ENCODE measurements around the gene UBE2J2. TPM values are rescaled to one million over a fixed set of nuclear protein-coding genes. Genes with fewer than 3 reads are reported as not detected.

UBE2J2 gene
- total RNA-seq, 1 donor from 2014 or later = 40.0 TPM

GRCh38 chr1:1268284-1268682 lies 5.4 kb downstream of the UBE2J2 start:
- intact Hi-C loops (cut with DNase I) = no loop called here
- DNase-seq (ENCODE audit: missing footprints) (peak; percentile 30), ATAC-seq (no peak)

DNA sequence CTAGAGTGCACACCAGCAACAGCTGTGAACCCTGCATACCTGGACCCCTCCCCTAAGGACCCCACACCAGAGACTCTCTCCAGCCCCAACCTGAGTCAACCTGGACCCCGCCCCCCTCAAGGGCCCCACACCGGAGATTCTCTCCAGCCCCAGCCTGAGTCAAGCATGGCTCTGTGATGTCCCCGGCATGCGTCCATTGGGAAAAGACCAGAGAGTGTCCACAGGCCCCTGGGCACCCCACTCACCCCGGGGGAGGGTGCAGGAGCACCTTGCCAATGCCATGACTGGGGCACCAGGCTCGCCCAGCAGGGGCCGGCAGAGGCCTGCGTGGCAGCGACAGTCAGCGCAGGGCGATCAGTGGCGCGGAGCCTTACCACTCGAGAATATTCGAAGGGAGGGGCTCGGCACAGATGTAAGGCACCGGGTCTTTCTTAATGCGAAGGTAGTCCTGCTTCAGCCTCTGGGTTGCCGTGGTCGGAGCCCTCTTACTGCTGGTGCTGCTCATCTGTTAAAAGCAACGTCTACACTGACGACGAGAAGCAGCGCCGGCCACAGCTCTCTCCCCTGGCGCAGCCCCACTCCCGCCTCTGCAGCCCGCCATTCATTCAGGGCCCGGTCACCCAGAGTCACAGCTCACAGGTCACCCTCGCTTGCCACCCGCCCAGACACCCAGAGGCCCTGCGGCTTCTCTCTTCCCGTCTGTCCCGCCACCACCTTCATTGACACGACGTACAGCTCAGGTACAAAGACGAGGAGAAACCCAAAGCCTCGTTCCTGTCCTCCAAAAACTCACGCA lies 6.0 kb downstream of the UBE2J2 start:
- intact Hi-C loops (cut with DNase I) = no loop called here
- peak; percentile 39 for DNase-seq (ENCODE audit: missing footprints)
- ATAC-seq = no peak

DNA sequence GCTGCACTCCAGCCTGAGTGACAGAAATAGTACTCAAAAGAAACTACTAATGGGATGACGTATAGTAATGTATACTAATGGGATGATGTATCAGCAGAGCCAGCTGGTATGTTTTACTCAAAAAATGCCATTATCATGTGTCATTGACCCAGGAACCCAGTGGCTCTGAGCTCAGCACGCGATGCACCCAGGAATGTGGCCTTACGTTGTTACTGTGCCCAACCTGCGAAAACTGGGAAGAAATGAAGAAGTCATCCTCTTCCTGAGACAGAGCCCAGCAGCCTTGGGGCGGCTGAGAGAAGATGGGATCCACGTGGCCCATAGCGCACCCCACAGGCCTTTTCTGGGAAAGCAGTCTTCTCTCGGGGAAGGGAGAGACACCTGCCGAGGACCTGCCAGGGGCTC lies 8.8 kb downstream of the UBE2J2 start:
- intact Hi-C loops (cut with DNase I) = no loop called here
- DNase-seq (ENCODE audit: missing footprints) (peak; percentile 42), ATAC-seq (no peak)

GRCh38 chr1:1264026-1264425 lies 9.6 kb downstream of the UBE2J2 start:
- intact Hi-C loops (cut with DNase I) = no loop called here
- DNase-seq (ENCODE audit: missing footprints) (peak; percentile 13), ATAC-seq (no peak)

- intact Hi-C loops (cut with DNase I) = no loop called here
- ATAC-seq (no peak), DNase-seq (ENCODE audit: missing footprints) (no peak)
These were observed 10.9 kb downstream of the UBE2J2 start for GRCh38 chr1:1262758-1263157.

DNA sequence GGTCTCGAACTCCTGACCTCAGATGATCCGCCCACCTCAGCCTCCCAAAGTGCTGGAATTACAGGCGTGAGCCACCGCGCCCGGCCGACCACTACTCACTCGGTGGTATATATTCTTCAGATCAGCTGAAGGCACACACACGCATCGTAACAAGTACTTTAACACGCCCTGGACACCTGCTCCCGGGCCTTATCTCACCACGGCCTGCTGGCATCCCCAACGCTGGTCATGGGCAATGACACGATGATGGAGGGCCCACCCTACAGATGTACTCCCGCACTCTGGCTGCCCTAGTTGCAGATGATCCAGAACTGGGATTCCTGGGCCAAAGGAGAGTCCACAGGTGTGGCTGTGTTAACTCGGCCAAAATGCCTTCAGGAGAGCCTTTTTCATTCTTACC lies 11.6 kb downstream of the UBE2J2 start:
- DNase-seq (ENCODE audit: missing footprints) (peak; percentile 21), ATAC-seq (no peak)
- intact Hi-C loops (cut with DNase I) = no loop called here

- intact Hi-C loops (cut with DNase I) = no loop called here
- DNase-seq (ENCODE audit: missing footprints) (peak; percentile 26), ATAC-seq (no peak)
These were observed 12.7 kb downstream of the UBE2J2 start for GRCh38 chr1:1260843-1261560.

GRCh38 chr1:1259951-1260600 lies 13.6 kb downstream of the UBE2J2 start:
- peak; percentile 73 for DNase-seq (ENCODE audit: missing footprints)
- intact Hi-C loops (cut with DNase I) = no loop called here
- peak; percentile 63 for ATAC-seq

DNA sequence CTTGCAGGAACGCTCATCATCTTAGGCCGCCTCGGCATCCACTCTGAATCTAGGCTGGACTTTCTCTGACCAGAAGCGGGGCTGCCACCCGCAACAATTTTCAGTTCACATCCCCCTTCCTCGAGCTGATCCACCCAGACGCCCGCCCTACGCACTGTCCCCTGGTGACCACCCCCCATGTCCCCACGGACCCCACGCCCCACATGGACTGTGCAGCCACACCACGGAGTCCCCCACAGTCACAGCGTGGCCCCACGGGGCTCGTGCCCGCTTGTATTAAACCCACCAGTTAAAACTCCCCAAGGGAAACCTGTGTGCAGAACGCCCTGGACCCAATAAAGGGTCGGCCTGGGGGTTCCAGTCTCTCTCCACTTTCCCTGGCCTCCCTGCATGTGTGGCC lies 14.1 kb downstream of the UBE2J2 start:
- ATAC-seq (no peak), DNase-seq (ENCODE audit: missing footprints) (peak; percentile 49)
- intact Hi-C loops (cut with DNase I) = no loop called here

- DNase-seq (ENCODE audit: missing footprints) = peak; percentile 21
- no peak for ATAC-seq
- intact Hi-C loops (cut with DNase I) = no loop called here
These were observed 14.6 kb downstream of the UBE2J2 start for GRCh38 chr1:1259119-1259488.

GRCh38 chr1:1256956-1257871 lies 16.4 kb downstream of the UBE2J2 start:
- DNase-seq (ENCODE audit: missing footprints) = peak; percentile 40
- ATAC-seq = no peak
- intact Hi-C loops (cut with DNase I) = no loop called here

DNA sequence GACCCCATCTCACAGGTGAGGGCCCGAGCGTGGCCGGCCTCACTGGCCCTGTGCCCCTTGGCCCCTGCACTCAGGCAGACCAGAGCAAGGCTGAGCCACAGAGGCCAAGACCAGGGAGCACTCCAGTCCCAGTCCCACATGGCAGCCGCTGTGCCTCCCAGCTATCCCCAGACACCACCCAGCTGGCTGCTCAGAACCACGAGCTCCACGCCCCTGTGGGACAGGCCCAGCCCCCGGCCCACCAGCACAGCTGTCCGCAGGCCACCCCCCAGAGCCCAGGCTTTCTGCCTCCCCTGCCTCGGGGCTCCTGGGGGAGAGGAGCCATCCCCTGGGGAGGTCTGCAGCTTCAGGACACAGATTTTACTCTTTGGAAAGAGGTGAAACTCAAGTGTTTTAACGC lies 18.0 kb downstream of the UBE2J2 start:
- DNase-seq (ENCODE audit: missing footprints) (peak; percentile 42), ATAC-seq (no peak)
- intact Hi-C loops (cut with DNase I) = no loop called here

GRCh38 chr1:1255078-1255477 lies 18.6 kb downstream of the UBE2J2 start:
- ATAC-seq (no peak), DNase-seq (ENCODE audit: missing footprints) (peak; percentile 20)
- intact Hi-C loops (cut with DNase I) = no loop called here

DNA sequence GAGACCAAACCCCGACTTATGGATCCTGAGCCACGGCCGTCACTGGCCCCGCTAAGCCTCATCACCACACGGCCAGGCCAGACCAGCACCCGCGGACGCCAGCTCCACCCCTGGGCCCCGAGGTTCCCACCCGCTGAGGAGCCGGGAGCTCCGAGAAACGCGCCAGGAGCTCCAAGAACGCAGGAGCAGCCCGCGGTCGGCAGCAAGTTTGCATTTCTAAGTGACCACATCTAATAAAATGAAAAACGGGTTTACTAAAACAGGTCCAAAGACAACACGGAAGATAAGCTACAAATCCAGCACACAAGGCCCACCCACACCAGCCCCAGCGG lies 19.0 kb downstream of the UBE2J2 start:
- intact Hi-C loops (cut with DNase I) = loop anchor here (5.0 kb wide), 1 partner anchor 132 kb away; no protein-coding TSS in a partner anchor
- ATAC-seq = no peak
- peak; percentile 72 for DNase-seq (ENCODE audit: missing footprints)

- intact Hi-C loops (cut with DNase I) = loop anchor here (5.0 kb wide), 1 partner anchor 132 kb away; no protein-coding TSS in a partner anchor
- ATAC-seq = peak; percentile 16
These were observed 19.5 kb downstream of the UBE2J2 start for GRCh38 chr1:1253972-1254666.

GRCh38 chr1:1253314-1253713 lies 20.3 kb downstream of the UBE2J2 start:
- DNase-seq (ENCODE audit: missing footprints) (peak; percentile 27), ATAC-seq (no peak)
- intact Hi-C loops (cut with DNase I) = loop anchor here (5.0 kb wide), 1 partner anchor 131 kb away; no protein-coding TSS in a partner anchor

More at GRCh38 chr1:1253972-1254666, 19.5 kb downstream of the UBE2J2 start:
- DNase-seq (ENCODE audit: missing footprints) = peak; percentile 9

DNA sequence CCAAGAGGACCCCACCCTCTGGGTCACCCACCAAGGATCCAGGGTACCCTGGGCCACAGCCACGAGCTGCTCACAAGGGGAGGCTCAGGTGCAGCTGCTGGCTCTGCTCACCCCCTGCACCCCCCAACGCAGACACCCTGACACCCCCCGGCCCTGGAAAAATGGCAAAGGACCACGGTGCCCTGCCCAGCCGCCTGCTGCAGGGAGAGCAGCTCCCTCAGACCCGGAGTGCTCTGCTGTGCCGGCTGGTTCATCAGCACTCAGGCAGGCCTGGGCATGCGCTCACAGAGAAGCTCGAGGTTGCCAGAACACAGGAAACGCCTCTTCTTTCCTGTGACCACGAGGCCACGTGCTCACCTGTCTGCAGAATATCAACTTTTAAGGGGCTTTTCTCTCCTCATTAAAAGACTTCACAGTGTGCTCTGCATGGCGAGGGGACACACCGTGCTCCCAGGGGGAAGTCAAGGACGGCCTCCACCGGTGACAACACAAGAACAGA lies 22.8 kb downstream of the UBE2J2 start:
- ATAC-seq = no peak
- intact Hi-C loops (cut with DNase I) = loop anchor here (5.0 kb wide), 1 partner anchor 129 kb away; no protein-coding TSS in a partner anchor

More for the DNA sequence above, 22.8 kb downstream of the UBE2J2 start:
- no peak for DNase-seq (ENCODE audit: missing footprints)
